Measurements from ENCODE around the gene MBOAT7. TPM values are rescaled to one million over a fixed set of nuclear protein-coding genes. Genes with fewer than 3 reads are reported as not detected.

Gene MBOAT7
- total RNA-seq, 4 donors from 2014 or later = 85.8 to 370 (median 245) TPM

DNA sequence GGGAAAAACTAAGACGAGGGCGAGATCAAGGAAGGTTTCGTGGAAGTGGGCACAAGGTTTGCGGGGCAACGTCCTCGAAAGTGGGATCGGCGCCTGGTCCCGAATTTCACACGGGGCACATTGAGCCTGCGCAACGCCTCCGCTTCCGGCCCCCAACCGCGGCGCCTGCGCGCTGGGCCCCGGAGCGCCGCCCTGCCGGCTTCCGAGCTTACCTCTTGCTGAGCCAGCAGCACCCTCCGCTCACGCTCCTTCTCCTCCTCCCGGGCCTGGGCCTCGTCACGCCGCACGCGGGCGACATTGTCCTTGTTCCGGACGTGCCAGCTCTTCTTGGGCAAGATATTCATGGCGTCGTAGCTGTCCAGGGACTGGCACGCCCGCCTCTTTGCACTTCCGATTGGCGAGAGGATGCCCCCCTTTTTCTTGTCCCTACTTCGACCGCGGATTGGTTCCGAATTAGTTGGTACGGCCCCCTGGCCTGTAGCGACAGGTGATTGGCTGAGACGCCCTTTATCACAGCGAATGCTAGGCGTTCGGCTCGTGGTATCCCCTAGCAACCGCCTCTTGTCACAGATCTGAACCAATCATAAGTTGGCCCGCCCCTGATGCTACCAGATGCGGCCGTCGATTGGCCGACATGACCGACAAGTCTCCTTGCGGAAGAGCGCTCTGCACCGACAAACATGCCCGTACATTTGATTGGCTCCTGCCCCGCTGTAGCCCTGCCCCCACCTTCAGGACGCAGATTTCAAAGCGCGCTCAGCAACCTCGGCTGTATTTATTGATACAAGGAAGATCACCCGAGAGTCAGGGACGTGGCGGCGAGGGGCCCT, 29.8 kb downstream of the MBOAT7 start, which contains the start of gene LENG1:
Gene LENG1 (minus strand): TSS at position 370 of the 830 bp plus-strand sequence. CDS start 26 bp downstream, at position 344.
- peak within 1 kb of the TSS; percentile 92 to 99 (median 96) for H3K27ac ChIP-seq
- H3K36me3 ChIP-seq = peaks cover 0 to 36% (median 0%) of the 10 kb centered on the region in 3 donors
- H3K4me1 ChIP-seq = peaks cover 5 to 52% (median 15%) of the 10 kb centered on the region in 4 donors
- peak; percentile 97 to 100 (median 100) for DNase-seq
- H3K4me3 ChIP-seq = peak within 1 kb of the TSS; percentile 63 to 96 (median 80)
- peak in 3 of 6 experiments; percentile 44 to 59 (median 47) for TF ChIP-seq CTCF (IDR thresholded peaks at IDR 0.05)
- peak; percentile 57 to 72 for TF ChIP-seq POLR2A (IDR thresholded peaks at IDR 0.05)
- no peaks in the 10 kb centered on the region for H3K9me3 ChIP-seq
- no peaks in the 10 kb centered on the region for H3K27me3 ChIP-seq

DNA sequence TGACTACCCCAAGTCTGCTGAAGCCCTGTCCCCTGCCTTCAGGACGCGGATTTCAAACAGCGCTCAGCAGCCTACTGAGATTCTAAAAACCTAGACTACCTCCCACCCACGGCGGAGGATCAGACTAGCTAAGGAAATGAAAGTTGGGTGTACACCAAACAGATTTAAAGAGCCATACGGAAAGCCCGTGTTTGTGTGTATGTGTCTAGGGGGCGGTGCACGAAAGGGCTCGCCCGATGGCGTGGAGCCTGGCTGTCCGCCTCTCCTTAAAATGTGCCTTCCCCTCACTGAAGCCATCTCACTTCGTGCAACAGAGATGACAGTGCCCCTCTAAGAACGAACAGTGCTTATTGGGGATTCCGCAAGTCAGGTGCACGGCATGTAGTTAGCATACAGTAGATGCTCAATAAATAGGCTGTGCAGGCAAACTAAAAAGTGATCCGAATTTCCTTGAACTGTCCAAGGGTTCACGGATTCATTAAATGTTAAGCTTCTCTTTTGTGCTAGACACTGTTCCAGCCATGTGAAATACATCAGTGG, 30.5 kb downstream of the MBOAT7 start:
- no peak for DNase-seq
- Histone ChIP-seq H3K9me3 (no peaks in the 10 kb centered on the region), H3K27me3 (no peaks in the 10 kb centered on the region), H3K4me3 (peak overlapping the region; percentile 63 to 96 (median 80)), H3K36me3 (peaks cover 0 to 43% (median 0%) of the 10 kb centered on the region in 3 donors), H3K27ac (peak overlapping the region; percentile 92 to 99 (median 96)), H3K4me1 (peaks cover 0 to 46% (median 14%) of the 10 kb centered on the region in 4 donors)
- no peak for TF ChIP-seq CTCF (IDR thresholded peaks at IDR 0.05)
- no peak for TF ChIP-seq POLR2A (IDR thresholded peaks at IDR 0.05)

- TF ChIP-seq POLR2A (IDR thresholded peaks at IDR 0.05) (no peak), CTCF (IDR thresholded peaks at IDR 0.05) (no peak)
- peaks cover 0 to 62% (median 0%) of the 10 kb centered on the region in 3 donors for H3K36me3 ChIP-seq
- no peak overlapping the region for H3K27ac ChIP-seq
- DNase-seq = no peak
- peaks cover 0 to 31% (median 13%) of the 10 kb centered on the region in 4 donors for H3K4me1 ChIP-seq
- no peak overlapping the region for H3K4me3 ChIP-seq
- no peaks in the 10 kb centered on the region for H3K27me3 ChIP-seq
- H3K9me3 ChIP-seq = no peaks in the 10 kb centered on the region
Measured at GRCh38 chr19:54156953-54157352, 32.4 kb downstream of the MBOAT7 start.

DNA sequence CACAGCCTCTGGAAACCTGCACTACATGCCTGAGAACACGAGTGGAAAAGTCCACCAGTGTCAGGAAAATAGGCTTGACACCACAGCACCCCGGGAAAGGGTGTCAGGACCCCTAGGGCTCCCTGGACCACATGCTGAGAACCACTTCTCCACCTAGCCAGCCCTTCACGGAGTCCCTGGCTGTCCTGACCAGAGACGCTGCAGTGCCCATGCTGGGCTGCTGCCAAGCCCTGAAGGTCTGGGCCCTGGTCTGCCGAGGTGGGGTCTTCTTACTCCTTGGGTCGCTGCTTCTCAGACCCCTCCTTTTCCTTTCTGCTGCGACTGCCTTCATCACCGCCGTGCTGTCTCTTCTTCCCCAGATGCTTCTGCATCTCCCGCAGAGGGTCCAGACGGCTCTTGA, 32.9 kb downstream of the MBOAT7 start:
- Histone ChIP-seq H3K27me3 (no peaks in the 10 kb centered on the region), H3K9me3 (no peaks in the 10 kb centered on the region), H3K27ac (no peak overlapping the region), H3K36me3 (peaks cover 0 to 67% (median 0%) of the 10 kb centered on the region in 3 donors), H3K4me1 (peaks cover 0 to 26% (median 12%) of the 10 kb centered on the region in 4 donors), H3K4me3 (no peak overlapping the region)
- no peak for TF ChIP-seq CTCF (IDR thresholded peaks at IDR 0.05)
- no peak for TF ChIP-seq POLR2A (IDR thresholded peaks at IDR 0.05)
- no peak for DNase-seq

GRCh38 chr19:54155694-54156093, 33.7 kb downstream of the MBOAT7 start:
- H3K4me1 ChIP-seq = peaks cover 0 to 18% (median 11%) of the 10 kb centered on the region in 4 donors
- peaks cover 0 to 75% (median 0%) of the 10 kb centered on the region in 3 donors for H3K36me3 ChIP-seq
- H3K27me3 ChIP-seq = no peaks in the 10 kb centered on the region
- no peaks in the 10 kb centered on the region for H3K9me3 ChIP-seq
- H3K27ac ChIP-seq = no peak overlapping the region
- no peak overlapping the region for H3K4me3 ChIP-seq
- DNase-seq = no peak
- TF ChIP-seq CTCF (IDR thresholded peaks at IDR 0.05) (no peak), POLR2A (IDR thresholded peaks at IDR 0.05) (no peak)

Measured in Peyer's patch (tissue), 4 donors.